Urinary bladder (tissue), 4 donors: ENCODE results near the gene PCDH15. TPM values are rescaled to one million over a fixed set of nuclear protein-coding genes. Genes with fewer than 3 reads are reported as not detected.
"Not testable (repeated sequence)": the region's sequence is repeated elsewhere in the genome, so short reads cannot be mapped to it uniquely, and the experiment has no call there.

Experiments
- DNase-seq: peaks from one replicate; pipeline ENCODE4 v3.0.0-alpha.2; 2015; ENCODE audit errors: extremely low spot score
- H3K27ac ChIP-seq: one replicate; pipeline ENCODE4 v1.5.1; 2013; ENCODE audit warnings: low read depth, mild to moderate bottlenecking, moderate library complexity
- H3K36me3 ChIP-seq: one replicate; pipeline ENCODE4 v1.6.1; 2013; ENCODE audit warnings: mild to moderate bottlenecking, moderate library complexity; ENCODE audit not compliant: insufficient read depth
- H3K4me1 ChIP-seq: one replicate; pipeline ENCODE4 v1.6.1; 2013; ENCODE audit warnings: mild to moderate bottlenecking, moderate library complexity; ENCODE audit not compliant: insufficient read depth
- H3K4me3 ChIP-seq: one replicate; pipeline ENCODE4 v1.5.1; 2013; ENCODE audit warnings: low read depth, low read length
- WGBS: extraction: QIAGEN DNeasy Blood & Tissue Kit; methylation state at CpG from one replicate; pipeline ENCODE4 v1.1.7; 2013; 5-methylcytosine and 5-hydroxymethylcytosine counted together
- polyA plus RNA-seq: library from polyadenylated mRNA; stranded (reverse); fragments of 200-250 nt; gene quantifications from one replicate; pipeline ENCODE4 v1.2.3, GENCODE V29; 2013
- total RNA-seq: library from RNA; depleted of rRNA; stranded (reverse); fragments of >200 nt; gene quantifications from one replicate; pipeline ENCODE4 v1.2.3, GENCODE V29; 2014
- donor health status: healthy with polysubstance abuse.
- donor health status: healthy.

The PCDH15 gene
- total and polyA plus RNA-seq, 2 donors: 0.03 to 1.9 TPM

DNA sequence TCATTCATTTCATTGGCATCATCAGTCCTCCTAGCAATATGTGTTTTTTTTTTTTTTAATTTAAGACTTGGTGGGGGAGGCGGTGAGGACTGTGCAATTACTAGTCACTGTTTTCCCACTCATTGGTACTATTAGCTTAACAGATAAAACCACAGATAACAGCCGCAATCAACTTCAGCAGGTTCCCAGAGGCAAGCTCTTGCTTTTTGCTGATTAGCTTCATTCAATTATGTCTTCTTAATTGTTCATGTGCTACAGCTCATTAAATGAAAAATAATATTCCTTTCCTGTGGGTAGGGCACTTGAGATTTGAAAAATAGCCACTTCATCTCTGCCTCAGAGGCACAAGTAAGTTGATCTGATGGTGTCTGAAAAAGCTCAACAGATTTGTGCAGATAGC lies 215.5 kb downstream of the PCDH15 start:
- Histone ChIP-seq H3K4me3 (no peak overlapping the region), H3K4me1 (no peaks in the 10 kb centered on the region), H3K36me3 (no peaks in the 10 kb centered on the region), H3K27ac (no peak overlapping the region)
- WGBS: 63% methylated on average over 2 of the region's 2 CpGs
- DNase-seq: no peak

DNA sequence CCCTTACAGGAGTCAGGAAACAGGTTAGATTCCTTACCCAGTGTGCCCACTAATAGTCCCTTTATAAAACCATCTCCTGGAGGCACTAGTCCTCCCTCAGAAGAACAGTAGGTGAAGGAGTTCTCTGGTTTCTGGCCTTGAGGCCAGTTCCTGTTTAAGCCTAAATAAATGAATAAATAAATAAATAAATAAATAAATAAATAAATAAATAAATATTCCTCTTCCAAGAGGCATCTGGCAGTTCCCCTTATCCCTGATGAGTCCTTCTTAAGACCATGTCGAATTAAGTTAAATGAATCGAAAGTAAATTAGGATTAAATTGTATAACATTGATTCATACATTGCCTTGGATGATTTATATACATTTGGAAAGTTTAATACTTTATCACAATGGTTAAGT lies 223.3 kb downstream of the PCDH15 start:
- no peaks in the 10 kb centered on the region for H3K36me3 ChIP-seq
- no peak overlapping the region for H3K4me3 ChIP-seq
- no peak overlapping the region for H3K27ac ChIP-seq
- H3K4me1 ChIP-seq: no peaks in the 10 kb centered on the region
- no peak for DNase-seq
- 89% methylated on average over 2 of the region's 2 CpGs for WGBS

DNA sequence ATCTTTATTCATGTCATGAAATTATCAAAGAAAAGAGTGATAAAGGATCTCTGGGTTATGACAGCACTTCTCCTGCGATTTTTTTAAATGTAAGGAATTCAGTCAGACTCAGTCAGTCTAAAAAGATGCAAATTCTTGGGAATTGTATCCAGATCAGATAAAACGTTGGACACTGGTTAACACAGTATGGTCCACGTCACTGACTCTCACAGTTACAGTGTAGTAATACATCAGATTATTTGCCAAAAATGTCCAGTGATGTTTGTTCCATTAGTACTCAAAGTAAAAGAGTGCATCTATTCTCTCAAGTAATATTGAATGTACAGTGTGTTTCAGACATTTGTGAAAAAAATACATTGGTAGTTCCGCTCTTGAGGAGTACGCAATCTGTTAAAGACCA lies 224.5 kb downstream of the PCDH15 start:
- 51% methylated on average over 5 of the region's 5 CpGs for WGBS
- Histone ChIP-seq H3K4me1 (no peaks in the 10 kb centered on the region), H3K4me3 (no peak overlapping the region), H3K36me3 (no peaks in the 10 kb centered on the region), H3K27ac (no peak overlapping the region)
- DNase-seq: no peak

DNA sequence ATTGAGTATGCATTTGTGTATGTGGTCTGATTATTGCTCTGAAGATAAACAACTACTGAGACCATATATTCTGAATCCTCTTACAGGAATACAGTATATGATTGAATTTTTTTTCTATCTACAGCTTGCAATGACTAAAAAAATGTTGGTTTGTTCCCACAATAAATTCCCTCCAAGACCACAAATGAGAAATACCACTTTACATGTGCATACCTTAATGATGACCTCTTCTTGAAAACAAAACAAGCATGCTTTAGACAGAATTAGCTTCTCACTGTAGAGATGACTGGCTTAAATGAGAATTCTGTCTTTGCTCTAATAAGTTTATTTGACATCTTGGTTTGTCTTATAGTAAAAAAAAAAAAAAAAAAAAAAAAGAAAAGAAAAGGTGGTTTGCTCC lies 241.5 kb downstream of the PCDH15 start:
- no peak overlapping the region for H3K27ac ChIP-seq
- H3K36me3 ChIP-seq: no peaks in the 10 kb centered on the region
- no peaks in the 10 kb centered on the region for H3K4me1 ChIP-seq
- H3K4me3 ChIP-seq: no peak overlapping the region
- no peak for DNase-seq

DNA sequence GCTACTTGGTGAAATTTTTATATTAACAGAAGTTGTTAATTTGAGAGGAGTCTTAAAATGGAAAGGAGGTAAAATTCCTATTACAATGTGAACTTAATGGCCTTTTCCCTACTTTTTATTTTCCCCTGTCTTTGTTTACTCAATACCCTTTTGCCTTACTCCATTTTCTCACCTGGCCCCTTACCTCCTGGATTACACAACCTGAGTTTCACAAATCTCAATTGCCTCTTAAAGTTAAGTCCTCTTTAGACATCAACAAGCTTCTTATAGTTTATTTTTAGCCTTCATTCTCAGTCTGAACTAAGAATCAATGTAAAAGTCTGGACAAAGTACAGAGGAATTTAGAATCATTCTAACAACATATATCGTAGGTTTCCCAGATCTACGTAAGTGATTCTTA lies 247.0 kb downstream of the PCDH15 start:
- DNase-seq: no peak
- Histone ChIP-seq H3K27ac (no peak overlapping the region), H3K36me3 (no peaks in the 10 kb centered on the region), H3K4me3 (no peak overlapping the region), H3K4me1 (no peaks in the 10 kb centered on the region)
- WGBS: 94% methylated on average over 2 of the region's 2 CpGs

DNA sequence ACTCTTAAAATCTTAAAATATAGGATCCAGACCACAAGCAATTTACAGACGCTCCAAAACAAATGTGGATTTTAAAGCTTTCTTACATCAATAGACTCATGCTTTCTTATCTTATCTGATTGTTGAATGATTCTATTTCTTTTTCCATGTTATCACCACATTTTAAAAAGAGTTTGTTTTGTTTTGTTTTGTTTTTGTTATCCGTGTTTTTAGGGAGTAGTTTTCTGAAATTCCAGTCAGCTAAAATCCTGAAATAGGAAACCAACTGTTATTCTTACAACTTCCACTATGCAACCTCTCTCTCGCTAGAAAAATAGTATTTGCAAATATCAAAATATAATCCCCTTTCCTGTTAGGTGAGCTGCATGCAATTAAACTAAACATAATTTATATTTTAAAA lies 251.0 kb downstream of the PCDH15 start:
- no peak for DNase-seq
- H3K36me3 ChIP-seq: no peaks in the 10 kb centered on the region
- H3K4me3 ChIP-seq: no peak overlapping the region
- no peaks in the 10 kb centered on the region for H3K4me1 ChIP-seq
- no peak overlapping the region for H3K27ac ChIP-seq
- 24% methylated on average over 3 of the region's 3 CpGs for WGBS

DNA sequence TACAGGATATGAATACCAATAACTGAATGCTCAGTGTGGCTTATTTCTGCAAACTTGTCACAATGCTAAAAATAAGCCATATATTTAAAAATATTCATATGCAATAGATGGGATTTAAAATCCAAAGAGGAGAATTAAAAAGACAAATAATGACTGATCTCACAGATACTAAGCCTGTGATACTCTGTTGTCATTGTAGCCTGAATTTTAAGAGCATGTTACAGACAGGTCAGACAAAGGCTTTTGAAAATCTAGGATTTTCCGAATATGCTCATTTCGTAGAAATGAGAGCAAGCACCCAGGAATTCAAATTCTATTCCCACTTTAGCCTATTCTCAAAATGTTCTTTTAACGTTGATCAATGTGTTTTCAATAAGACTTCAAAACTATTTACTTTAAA lies 269.7 kb downstream of the PCDH15 start:
- Histone ChIP-seq H3K27ac (no peak overlapping the region), H3K4me1 (no peaks in the 10 kb centered on the region), H3K36me3 (no peaks in the 10 kb centered on the region), H3K4me3 (no peak overlapping the region)
- no peak for DNase-seq
- WGBS: 87% methylated on average over 3 of the region's 3 CpGs

DNA sequence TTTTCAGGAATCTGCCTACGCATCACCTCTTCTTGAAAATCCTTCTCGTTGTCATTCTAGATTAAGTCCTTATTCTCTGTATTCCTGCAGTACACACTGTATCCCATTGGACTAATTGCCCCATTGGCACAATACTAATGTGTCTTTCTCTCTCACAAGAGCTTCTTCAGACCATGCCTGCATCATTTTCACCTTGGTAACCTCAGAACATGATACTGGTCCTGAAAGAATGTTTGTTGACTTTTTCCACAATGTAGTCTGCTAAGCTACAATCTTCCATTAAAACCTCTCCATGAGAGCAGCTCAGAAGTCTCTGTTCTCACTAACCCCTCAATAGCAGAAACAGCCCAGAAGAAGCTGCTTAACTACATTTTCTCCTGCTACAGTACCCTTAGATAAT lies 270.7 kb downstream of the PCDH15 start:
- no peak overlapping the region for H3K4me3 ChIP-seq
- DNase-seq: no peak
- H3K27ac ChIP-seq: no peak overlapping the region
- WGBS: 90% methylated on average over 2 of the region's 2 CpGs
- no peaks in the 10 kb centered on the region for H3K4me1 ChIP-seq
- no peaks in the 10 kb centered on the region for H3K36me3 ChIP-seq

DNA sequence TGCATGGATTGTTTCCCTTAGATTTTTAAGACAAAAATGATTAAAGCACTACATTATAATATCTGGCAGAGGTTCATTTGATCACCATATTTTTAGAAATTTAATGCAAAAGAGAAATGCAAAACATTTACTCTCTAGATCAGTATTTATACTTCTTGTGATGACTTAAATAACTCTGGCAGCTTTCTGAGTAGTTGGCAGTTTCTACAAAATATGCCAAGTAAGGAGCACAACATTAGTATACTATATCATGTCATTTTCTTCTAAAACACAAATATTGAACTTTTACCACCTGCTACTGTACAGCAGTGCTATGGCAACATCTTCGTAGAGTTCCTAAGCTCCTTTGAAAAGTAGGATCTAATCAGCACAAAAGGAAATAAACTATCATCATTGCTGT lies 275.2 kb downstream of the PCDH15 start:
- no peak overlapping the region for H3K4me3 ChIP-seq
- 38% methylated on average over 1 of the region's 1 CpG for WGBS
- H3K27ac ChIP-seq: no peak overlapping the region
- no peaks in the 10 kb centered on the region for H3K36me3 ChIP-seq
- DNase-seq: no peak
- no peaks in the 10 kb centered on the region for H3K4me1 ChIP-seq

DNA sequence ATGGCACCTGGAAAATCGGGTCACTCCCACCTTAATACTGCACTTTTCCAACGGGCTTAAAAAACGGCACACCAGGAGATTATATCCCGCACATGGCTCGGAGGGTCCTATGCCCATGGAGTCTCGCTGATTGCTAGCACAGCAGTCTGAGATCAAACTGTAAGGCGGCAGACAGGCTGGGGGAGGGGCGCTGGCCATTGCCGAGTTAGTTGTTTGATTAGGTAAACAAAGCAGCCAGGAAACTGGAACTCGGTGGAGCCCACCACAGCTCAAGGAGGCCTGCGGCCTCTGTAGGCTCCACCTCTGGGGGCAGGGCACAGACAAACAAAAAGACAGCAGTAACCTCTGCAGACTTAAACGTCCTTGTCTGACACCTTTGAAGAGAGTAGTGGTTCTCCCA lies 285.8 kb downstream of the PCDH15 start:
- H3K36me3 ChIP-seq, H3K4me3 ChIP-seq, H3K27ac ChIP-seq, DNase-seq, H3K4me1 ChIP-seq: not testable (repeated sequence)
- 94% methylated on average over 12 of the region's 12 CpGs for WGBS

DNA sequence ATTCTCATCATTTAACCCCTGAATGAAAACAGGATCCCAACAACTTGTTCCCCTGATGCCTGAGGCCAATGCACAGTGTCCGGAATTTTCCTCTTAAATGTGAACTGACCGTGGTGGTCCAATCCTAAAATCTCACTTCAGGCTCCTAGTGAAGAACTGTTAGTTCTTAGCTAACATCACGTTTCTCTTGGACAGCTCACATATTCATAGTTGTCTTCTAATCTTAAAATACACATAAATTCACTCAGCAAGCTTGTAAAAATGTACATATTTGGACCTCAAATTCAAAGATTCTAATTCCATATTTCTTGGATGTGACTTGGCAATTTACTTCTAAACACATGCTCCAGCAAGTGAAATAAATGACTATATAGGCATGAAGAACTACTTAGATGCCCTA lies 297.2 kb downstream of the PCDH15 start:
- no peaks in the 10 kb centered on the region for H3K36me3 ChIP-seq
- no peaks in the 10 kb centered on the region for H3K4me1 ChIP-seq
- no peak overlapping the region for H3K4me3 ChIP-seq
- H3K27ac ChIP-seq: no peak overlapping the region
- WGBS: 51% methylated on average over 3 of the region's 3 CpGs
- DNase-seq: no peak

DNA sequence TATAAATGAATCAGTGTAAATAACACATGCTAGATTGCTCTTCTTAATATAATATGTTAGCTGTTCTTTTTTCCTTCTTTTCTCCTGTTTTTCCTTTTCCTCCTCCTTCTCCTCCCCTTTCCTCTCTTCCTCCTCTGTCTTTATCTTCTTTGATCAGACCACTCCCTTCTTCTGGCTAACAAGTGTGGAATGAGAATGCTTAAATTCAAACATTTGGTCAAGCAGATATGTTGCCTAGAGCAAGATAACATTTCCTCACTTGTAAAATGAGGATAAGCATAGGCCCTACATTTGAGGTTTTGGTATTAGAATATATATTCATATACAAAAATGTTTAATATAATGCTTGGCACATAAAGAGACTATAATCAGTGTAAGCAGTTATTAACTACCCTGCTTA lies 299.1 kb downstream of the PCDH15 start:
- Histone ChIP-seq H3K4me3 (no peak overlapping the region), H3K27ac (no peak overlapping the region), H3K4me1 (no peaks in the 10 kb centered on the region), H3K36me3 (no peaks in the 10 kb centered on the region)
- no peak for DNase-seq

DNA sequence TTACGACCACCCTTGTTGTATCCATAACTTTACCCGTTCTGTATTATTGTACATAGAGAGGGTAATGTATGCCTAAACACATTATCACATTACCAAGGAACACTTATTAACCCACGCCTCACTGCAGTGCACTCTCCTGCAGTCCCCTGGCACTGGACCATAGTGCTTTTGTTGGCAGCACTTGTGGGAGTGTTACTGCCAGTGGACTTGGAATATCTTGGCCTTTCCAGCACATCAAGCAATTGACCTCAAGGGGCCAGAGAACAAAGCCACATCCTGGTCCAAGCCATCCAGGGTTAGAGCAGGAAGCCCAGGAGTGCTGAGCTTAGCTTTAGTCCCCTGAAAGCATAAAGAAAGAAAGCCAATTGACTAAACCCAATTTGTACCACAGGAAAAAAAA lies 304.2 kb downstream of the PCDH15 start:
- Histone ChIP-seq H3K4me3 (no peak overlapping the region), H3K36me3 (no peaks in the 10 kb centered on the region), H3K4me1 (no peaks in the 10 kb centered on the region), H3K27ac (no peak overlapping the region)
- DNase-seq: no peak
- WGBS: 61% methylated on average over 3 of the region's 3 CpGs

DNA sequence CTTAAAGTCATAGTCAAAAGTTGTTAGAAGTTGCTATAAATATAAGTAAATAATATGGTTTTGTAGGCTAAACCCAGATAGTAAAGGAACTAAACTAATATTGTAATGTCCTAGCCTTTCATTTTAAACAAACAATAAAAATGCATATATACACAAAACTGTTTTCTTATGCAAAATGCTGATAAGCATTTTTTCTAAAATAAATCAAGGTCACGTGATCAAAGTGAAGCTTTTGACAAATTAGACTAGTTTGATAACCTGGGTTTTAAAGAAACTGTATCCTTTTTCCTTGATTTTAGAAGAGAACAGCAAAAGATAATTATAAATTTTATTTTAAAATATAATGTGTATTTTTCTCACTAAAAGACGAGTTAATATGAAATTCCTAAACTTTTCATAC lies 313.3 kb downstream of the PCDH15 start:
- DNase-seq: no peak
- no peaks in the 10 kb centered on the region for H3K36me3 ChIP-seq
- no peaks in the 10 kb centered on the region for H3K4me1 ChIP-seq
- no peak overlapping the region for H3K4me3 ChIP-seq
- no peak overlapping the region for H3K27ac ChIP-seq
- 72% methylated on average over 2 of the region's 2 CpGs for WGBS

DNA sequence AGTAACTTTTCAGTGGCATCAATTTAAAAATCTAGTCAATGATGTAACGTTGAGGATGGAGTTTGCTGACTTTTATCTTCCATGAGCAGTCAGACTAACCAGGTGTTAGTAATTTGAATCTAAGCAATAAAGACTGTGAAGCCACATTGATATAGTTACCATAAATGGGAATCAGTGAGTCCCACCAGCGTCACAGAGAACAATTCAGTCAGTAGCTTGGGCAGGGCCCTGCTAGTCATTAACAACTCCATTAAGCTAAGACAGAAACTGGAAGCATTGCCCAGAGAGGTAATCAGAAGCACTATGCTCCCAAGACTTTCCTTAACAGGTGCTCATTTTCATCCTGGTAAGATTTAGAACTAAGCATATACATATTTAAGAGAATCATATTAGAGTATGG lies 315.1 kb downstream of the PCDH15 start:
- Histone ChIP-seq H3K27ac (no peak overlapping the region), H3K4me3 (no peak overlapping the region), H3K36me3 (no peaks in the 10 kb centered on the region), H3K4me1 (no peaks in the 10 kb centered on the region)
- 66% methylated on average over 2 of the region's 2 CpGs for WGBS
- no peak for DNase-seq
